G401 (cell line): ENCODE results near the gene TTC23. TPM values are rescaled to one million over a fixed set of nuclear protein-coding genes. Genes with fewer than 3 reads are reported as not detected.
"Not testable (repeated sequence)": the region's sequence is repeated elsewhere in the genome, so short reads cannot be mapped to it uniquely, and the experiment has no call there.

ENCODE experiments used
- DNase-seq: peaks from one replicate; pipeline ENCODE4 v3.0.0-alpha.2; 2015; ENCODE audit warnings: low spot score
- in situ Hi-C: cut with HindIII; loops from 2 replicates; pipeline ENCODE4 v1.10.0; 2016; ENCODE audit warnings: low sequenced_read_pairs, mixed read lengths
- total RNA-seq: library from RNA; depleted of rRNA; stranded (reverse); fragments of >200 nt; shearing (Covaris generic); gene quantifications from 2 replicates; pipeline ENCODE4 v1.2.3, GENCODE V29; 2014

Gene TTC23
- total RNA-seq, 1 experiment from 2014 or later, result 31.5 TPM

GRCh38 chr15:99210334-99210733, 39.0 kb downstream of the TTC23 start:
- no peak for DNase-seq
- in situ Hi-C loops, result loop anchor here (5.0 kb wide), 1 partner anchor 43 kb away; no protein-coding TSS in a partner anchor

- in situ Hi-C loops, result no loop called here
Measured at GRCh38 chr15:99209326-99209725, 40.1 kb downstream of the TTC23 start.

GRCh38 chr15:99207672-99208071, 41.7 kb downstream of the TTC23 start:
- in situ Hi-C loops, result no loop called here
- DNase-seq, result no peak

More at GRCh38 chr15:99209326-99209725, 40.1 kb downstream of the TTC23 start:
- DNase-seq, result no peak

GRCh38 chr15:99202176-99202552, 47.2 kb downstream of the TTC23 start:
- in situ Hi-C loops, result no loop called here

GRCh38 chr15:99201408-99202175, 47.8 kb downstream of the TTC23 start:
- in situ Hi-C loops, result no loop called here
- no peak for DNase-seq

More at GRCh38 chr15:99202176-99202552, 47.2 kb downstream of the TTC23 start:
- no peak for DNase-seq

GRCh38 chr15:99197856-99198255, 51.5 kb downstream of the TTC23 start:
- in situ Hi-C loops, result no loop called here
- no peak for DNase-seq

GRCh38 chr15:99192181-99192580, 57.2 kb downstream of the TTC23 start:
- in situ Hi-C loops, DNase-seq: not testable (repeated sequence)

GRCh38 chr15:99187936-99188335, 61.4 kb downstream of the TTC23 start:
- in situ Hi-C loops, result no loop called here
- no peak for DNase-seq

GRCh38 chr15:99185414-99186130, 63.8 kb downstream of the TTC23 start:
- no peak for DNase-seq
- in situ Hi-C loops, result no loop called here

GRCh38 chr15:99182791-99183190, 66.6 kb downstream of the TTC23 start:
- no peak for DNase-seq
- in situ Hi-C loops, result no loop called here

- DNase-seq, result peak; percentile 1
- in situ Hi-C loops, result no loop called here
Measured at GRCh38 chr15:99181545-99181971, 67.8 kb downstream of the TTC23 start.

GRCh38 chr15:99180964-99181306, 68.4 kb downstream of the TTC23 start:
- in situ Hi-C loops, result no loop called here
- DNase-seq, result no peak

GRCh38 chr15:99180086-99180963, 69.1 kb downstream of the TTC23 start:
- DNase-seq, result no peak
- in situ Hi-C loops, result no loop called here

GRCh38 chr15:99177679-99178078, 71.7 kb downstream of the TTC23 start:
- in situ Hi-C loops, result no loop called here
- no peak for DNase-seq

- in situ Hi-C loops, result no loop called here
- no peak for DNase-seq
Measured at GRCh38 chr15:99176757-99177156, 72.6 kb downstream of the TTC23 start.

GRCh38 chr15:99174567-99175395, 74.6 kb downstream of the TTC23 start:
- DNase-seq, result no peak
- in situ Hi-C loops, result no loop called here

- no peak for DNase-seq
- in situ Hi-C loops, result no loop called here
Measured at GRCh38 chr15:99172989-99173388, 76.4 kb downstream of the TTC23 start.

- in situ Hi-C loops, result no loop called here
- no peak for DNase-seq
Measured at GRCh38 chr15:99172171-99172570, 77.2 kb downstream of the TTC23 start.
